HG03095 (cell line): Measurements from ENCODE around the gene NUP85.
"Not testable (repeated sequence)": the region's sequence is repeated elsewhere in the genome, so short reads cannot be mapped to it uniquely, and the experiment has no call there.

Source experiments
- ATAC-seq: cut with Tn5 transposase; IDR thresholded peaks from one replicate; pipeline ENCODE4 v1.9.1; 2021; ENCODE audit warnings: moderate library complexity; ENCODE audit not compliant: unreplicated experiment

NUP85 gene

GRCh38 chr17:75240394-75241142 is 35.1 kb downstream of the NUP85 start:
- no peak for ATAC-seq

GRCh38 chr17:75241143-75241430 is 35.6 kb downstream of the NUP85 start:
- no peak for ATAC-seq

GRCh38 chr17:75241502-75241901 is 36.0 kb downstream of the NUP85 start:
- no peak for ATAC-seq

- no peak for ATAC-seq
Measured at GRCh38 chr17:75241996-75242460, 36.5 kb downstream of the NUP85 start.

GRCh38 chr17:75242461-75243042 is 37.1 kb downstream of the NUP85 start:
- no peak for ATAC-seq

- no peak for ATAC-seq
Measured at GRCh38 chr17:75244133-75244866, 38.8 kb downstream of the NUP85 start.

GRCh38 chr17:75245011-75245410 is 39.5 kb downstream of the NUP85 start:
- no peak for ATAC-seq

- no peak for ATAC-seq
Measured at GRCh38 chr17:75246404-75246803, 40.9 kb downstream of the NUP85 start.

- ATAC-seq: no peak
Measured at GRCh38 chr17:75249564-75249963, 44.1 kb downstream of the NUP85 start.

- ATAC-seq: peak; percentile 90
Measured at GRCh38 chr17:75250009-75250471, 44.6 kb downstream of the NUP85 start.

GRCh38 chr17:75252039-75252816 is 46.7 kb downstream of the NUP85 start:
- no peak for ATAC-seq

GRCh38 chr17:75255954-75256698 is 50.6 kb downstream of the NUP85 start:
- ATAC-seq: not testable (repeated sequence)

GRCh38 chr17:75257228-75257627 is 51.7 kb downstream of the NUP85 start:
- not testable (repeated sequence) for ATAC-seq

GRCh38 chr17:75260641-75261335 is 55.3 kb downstream of the NUP85 start:
- ATAC-seq: peak; percentile 18

- ATAC-seq: peak; percentile 85
Measured at GRCh38 chr17:75261336-75262111, 56.0 kb downstream of the NUP85 start, which contains the start of the genes GGA3 and MRPS7. TSS of gene GGA3 (minus strand) at chr17:75261606. CDS start at chr17:75261587, 19 bp downstream. TSS of gene MRPS7 (plus strand) at chr17:75261879. CDS start at chr17:75261901, 22 bp downstream.

GRCh38 chr17:75262112-75262606 is 56.7 kb downstream of the NUP85 start:
- no peak for ATAC-seq

- no peak for ATAC-seq
Measured at GRCh38 chr17:75263055-75263454, 57.6 kb downstream of the NUP85 start.

- no peak for ATAC-seq
Measured at GRCh38 chr17:75265614-75266315, 60.3 kb downstream of the NUP85 start.
